ENCODE measurements around the gene ERFE.
A peak's percentile ranks its signal among the peaks of the same experiment; 100 is the strongest.
"Not testable (repeated sequence)": the region's sequence is repeated elsewhere in the genome, so short reads cannot be mapped to it uniquely, and the experiment has no call there.

The ERFE gene, protein sequence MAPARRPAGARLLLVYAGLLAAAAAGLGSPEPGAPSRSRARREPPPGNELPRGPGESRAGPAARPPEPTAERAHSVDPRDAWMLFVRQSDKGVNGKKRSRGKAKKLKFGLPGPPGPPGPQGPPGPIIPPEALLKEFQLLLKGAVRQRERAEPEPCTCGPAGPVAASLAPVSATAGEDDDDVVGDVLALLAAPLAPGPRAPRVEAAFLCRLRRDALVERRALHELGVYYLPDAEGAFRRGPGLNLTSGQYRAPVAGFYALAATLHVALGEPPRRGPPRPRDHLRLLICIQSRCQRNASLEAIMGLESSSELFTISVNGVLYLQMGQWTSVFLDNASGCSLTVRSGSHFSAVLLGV

DNA sequence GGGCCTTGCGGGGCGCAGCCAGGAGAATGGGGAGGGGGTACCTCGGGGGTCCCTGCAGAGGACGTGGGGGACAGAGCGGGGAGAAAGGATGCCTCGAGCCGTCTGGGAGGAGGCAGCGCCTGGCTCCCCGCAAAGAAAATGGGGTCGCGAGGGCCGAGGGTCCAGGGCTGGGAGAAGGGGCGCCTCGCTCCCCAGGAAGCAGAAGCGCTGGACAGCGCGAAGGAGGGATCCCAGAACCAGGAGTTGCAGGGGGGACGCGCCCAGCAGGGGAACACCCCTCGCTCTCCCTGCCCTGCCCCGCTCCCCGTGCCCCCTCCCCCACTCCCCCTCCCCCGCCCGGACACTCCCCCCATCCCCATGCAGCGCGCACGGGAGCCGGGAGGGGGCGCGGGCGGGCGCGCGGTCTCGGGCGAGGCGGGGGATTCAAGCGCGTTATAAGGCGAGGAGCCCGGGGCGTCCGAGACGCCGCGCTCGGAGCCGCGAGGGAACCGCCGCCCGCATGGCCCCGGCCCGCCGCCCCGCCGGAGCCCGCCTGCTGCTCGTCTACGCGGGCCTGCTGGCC is at the start of gene ERFE:
Gene ERFE (plus strand): TSS at position 462 of the 562 bp plus-strand sequence. CDS start 38 bp downstream, at position 500.
- peak; percentile 86 for DNase-seq (ENCODE audit: low spot score)

DNA sequence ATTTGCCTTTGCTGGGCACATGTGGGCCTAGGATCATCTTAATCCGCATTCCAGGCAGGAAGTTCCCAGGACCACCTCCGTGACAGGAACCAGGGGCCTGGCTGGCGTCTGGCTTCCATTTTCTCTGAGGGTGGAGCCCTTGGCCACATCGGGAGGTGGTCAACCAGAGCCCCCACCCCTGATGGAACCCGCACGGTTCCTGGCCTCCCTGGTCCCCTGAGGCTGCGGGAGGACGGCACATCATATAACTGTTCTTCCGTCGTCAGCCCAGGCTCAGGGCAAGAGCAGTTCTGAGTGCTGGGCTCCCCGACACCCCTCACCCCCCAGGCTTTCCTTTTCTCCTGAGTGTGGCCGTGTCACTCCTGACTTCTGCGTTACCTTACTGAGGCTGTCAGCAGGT is 45.2 kb upstream of the ERFE start:
- DNase-seq (ENCODE audit: low spot score) = no peak

DNA sequence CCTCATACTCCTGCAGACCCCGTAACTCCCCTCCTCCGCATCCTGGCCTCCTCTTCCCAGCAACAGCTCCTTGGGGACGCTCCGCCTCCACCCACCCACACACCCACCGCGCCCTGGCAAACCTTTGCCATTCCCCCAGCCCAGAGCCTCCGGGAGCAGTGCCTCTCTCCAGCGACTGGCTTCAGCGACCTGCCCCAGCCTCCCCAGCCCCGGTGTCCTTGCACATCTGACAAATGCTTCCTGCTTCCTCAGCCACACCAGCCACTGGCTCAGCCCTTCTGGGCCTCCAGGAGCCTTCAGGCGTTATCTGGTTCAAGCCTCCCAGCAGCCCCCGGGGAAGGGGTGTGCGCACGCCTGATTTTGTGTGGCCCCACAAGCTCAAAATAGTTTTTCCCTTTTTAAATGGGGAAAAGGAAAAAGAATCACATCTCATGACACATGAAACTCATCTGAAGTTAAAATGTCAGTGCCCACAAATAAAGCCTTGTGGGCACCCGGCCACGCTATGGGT is 44.4 kb upstream of the ERFE start:
- no peak for DNase-seq (ENCODE audit: low spot score)

DNA sequence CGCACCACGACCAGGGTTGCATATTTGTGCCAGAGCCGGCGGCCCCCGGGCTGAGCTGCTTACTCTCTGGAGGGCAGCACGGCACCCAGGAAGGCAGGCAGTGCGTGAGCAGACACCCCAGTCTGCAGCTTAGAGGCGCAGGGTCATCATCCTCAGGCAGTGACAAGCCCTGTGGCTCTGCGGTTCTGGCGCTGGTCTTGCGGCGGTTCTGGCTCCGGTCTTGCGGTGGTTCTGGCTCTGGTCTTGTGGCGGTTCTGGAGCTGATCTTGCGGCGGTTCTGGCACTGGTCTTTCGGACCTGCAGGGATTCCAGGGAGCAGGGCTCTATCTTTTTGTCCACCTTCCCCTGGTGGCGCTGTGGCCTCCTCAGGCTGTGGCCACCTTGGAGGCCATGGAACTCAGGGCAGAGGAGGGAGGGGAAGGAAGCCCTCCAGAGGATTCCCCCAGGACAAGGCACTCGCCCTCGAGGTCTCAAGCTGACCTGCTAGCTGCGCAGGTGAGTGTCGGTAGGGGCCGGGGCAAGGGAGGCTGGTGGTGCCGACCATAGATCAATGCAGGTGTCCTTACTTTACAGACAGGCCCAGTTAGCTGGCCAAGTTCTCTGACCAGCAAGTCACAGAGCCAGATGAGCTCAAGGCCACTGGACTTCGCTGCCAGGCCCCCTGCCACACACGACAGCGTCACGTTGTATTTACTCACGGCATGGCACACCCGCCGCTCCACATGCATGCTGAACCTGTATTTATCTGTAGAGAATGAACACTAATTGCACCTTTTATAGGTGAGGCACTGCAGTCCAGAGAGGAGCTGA is 43.7 kb upstream of the ERFE start:
- DNase-seq (ENCODE audit: low spot score) = no peak

DNA sequence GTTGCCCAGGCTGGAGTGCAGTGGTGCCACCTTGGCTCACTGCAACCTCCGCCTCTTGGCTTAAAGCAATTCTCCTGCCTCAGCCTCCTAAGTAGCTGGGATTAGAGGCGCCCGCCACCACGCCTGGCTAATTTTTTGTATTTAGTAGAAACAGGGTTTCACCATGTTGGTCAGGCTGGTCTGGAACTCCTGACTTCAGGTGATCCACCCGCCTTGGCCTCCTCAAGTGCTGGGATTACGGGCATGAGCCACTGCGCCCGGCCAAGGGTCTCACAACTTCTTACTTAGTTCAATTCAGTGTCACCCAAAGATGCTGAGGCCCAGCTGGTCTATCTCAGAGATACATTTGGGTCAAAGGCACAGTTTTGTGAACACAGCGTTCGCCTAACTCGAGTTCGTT is 43.1 kb upstream of the ERFE start:
- not testable (repeated sequence) for DNase-seq (ENCODE audit: low spot score)

DNA sequence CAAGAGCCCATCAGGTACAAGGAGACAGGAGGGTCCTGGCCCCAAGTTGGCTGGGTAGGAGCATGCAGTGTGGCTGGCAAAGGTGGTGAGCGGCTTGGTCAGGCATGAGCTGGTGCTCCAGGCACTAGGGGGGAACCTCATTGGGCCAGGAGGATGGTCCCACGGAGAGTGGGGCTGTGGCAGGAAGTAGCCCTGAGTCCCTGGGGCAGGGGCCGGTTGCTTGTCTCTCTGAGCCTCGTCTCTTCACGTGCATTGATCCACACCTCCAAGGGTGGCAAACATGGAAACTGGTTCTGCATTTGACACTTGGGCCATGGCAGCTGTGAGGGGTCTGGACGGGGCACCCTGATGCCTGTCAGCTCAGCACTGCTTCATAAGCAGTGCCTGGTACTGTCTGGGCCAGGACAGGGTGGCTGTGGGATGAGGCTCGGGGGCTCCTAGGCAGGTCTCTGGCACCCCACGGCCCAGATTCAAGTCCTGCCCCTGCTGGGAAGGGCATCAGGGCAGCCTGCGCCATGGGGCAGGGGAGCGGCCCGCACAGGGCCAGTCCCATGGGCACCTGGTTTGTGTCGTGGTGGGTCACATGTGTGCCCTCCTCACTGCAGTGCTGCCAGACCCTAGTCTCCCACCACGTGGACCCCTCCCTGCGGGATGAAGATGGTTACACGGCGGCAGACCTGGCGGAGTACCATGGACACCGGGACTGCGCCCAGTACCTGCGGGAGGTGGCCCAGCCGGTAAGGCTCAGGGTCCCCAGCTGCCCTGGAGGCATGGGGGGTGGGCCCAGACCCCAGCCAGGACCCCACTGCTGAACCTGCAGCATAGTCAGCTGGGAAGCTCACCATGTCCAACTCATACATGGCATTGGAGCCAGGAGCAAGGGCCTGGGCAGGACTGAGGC is 42.2 kb upstream of the ERFE start:
- no peak for DNase-seq (ENCODE audit: low spot score)

DNA sequence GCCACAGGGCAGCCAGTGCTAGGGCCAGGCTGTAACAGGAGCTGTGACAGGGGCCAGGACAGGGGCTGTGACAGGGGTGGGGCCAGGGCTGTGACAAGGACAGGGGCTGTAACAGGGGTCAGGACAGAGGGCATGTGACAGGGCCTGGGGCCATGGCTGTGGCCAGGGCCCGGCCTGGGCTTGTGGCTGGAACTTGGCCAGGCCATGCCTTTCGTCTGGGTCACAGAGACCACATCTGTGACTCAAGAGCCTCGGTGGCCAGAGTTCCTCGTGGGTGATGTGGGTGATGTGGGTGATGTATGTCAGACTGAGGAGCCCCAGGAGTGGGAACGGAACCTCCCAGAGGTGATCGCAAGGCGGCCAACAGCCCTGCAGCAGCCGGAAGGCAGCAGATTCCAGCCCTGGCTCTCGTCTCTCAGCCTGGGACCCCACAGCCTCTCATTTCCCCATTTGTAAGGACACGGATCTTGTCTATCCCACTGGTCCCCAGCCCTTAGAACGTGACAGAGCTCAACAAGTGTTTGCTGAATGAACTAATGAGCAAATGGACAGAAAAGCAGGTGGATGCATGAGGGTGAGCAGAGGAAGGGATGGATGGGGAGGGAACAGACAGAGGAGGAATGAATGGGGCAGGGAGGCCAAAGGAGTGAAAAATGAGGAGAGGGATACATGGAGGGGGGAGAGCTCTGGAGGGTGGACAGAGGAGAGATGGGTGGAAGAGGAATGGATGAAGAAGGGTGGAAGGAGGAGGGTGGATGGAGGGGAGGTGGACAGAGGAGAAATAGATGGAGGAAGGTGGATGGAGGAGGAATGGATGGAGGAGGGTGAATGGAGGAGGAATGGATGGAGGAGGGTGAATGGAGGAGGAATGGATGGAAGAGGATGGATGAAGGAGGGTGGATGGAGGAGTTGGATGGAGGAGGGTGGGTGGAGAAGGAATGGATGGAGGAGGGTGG is 41.3 kb upstream of the ERFE start:
- peak; percentile 72 for DNase-seq (ENCODE audit: low spot score)

DNA sequence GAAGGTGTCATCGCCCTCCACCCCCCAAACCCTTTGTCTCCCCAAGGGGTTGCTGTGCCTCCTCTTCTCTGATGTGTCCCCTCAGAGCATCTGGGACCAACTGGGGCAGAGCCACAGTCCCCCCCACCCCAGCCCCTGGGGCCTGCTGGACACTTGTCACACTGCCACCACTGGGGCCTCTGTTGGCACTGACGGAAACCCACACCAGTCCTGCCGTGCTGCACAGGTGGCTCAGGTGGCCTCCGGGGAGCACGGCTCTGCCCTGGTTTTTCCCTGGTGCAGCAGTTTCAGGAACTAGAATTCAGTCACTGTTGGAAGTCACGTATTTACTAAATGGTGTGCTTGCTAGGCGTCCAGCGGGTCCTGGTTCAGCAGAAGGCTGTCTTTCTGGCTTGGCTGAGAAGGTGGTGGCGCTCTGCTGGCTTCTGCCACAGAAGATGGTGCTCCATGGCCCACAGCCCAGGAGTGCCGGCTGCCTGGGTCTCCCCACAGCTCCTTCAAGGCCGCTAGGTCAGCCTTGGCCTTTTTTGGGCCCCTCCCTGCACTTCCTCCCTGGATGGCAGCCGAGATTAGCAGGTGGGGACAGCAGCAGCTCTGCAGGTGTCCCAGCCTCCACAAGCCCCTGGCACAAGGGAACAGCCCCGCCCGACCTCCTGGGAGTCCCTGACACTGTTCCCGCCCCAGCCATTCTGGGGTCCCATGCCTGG is 38.9 kb upstream of the ERFE start:
- no peak for DNase-seq (ENCODE audit: low spot score)

DNA sequence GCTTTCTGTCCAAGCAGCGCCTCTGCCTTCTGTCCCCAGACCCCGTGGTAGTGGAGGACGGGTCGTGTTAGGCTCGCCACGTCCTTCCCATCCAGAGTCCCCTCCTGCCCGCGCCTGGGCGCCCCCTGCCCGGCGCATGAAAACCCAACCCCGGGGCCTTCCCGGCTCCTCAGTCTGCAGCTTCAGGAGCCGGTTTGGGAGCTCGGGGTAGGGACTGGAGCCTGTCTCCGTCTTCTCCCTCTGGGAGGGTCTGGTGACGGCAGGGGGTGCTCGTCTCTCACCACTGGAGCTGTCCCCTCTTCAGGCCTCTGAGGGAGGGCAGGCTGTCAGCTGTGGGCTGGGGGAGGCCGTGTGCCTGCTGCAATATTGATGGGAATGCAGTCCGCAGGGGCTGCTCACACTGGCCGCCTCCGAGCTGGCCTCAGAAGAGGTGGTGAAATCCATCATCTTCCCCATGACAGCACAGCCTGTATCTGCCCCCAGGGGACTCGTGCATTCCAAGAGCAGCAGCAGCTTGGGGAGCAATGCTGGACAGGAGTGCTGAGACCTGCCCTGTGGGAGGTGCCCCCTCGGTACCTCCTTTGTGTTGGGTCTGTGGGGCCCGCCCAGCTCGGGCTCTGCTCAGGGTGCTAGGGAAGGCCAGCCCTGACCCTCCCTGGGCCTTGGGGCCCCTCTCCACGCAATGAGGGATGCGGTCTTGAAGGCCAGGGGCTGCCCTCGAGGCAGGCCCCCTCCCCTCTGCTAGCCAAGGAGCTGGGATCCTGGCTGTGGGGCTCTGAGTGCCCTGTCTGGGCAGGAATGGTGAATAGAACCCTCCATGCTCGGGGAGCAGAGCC is 38.1 kb upstream of the ERFE start:
- no peak for DNase-seq (ENCODE audit: low spot score)

DNA sequence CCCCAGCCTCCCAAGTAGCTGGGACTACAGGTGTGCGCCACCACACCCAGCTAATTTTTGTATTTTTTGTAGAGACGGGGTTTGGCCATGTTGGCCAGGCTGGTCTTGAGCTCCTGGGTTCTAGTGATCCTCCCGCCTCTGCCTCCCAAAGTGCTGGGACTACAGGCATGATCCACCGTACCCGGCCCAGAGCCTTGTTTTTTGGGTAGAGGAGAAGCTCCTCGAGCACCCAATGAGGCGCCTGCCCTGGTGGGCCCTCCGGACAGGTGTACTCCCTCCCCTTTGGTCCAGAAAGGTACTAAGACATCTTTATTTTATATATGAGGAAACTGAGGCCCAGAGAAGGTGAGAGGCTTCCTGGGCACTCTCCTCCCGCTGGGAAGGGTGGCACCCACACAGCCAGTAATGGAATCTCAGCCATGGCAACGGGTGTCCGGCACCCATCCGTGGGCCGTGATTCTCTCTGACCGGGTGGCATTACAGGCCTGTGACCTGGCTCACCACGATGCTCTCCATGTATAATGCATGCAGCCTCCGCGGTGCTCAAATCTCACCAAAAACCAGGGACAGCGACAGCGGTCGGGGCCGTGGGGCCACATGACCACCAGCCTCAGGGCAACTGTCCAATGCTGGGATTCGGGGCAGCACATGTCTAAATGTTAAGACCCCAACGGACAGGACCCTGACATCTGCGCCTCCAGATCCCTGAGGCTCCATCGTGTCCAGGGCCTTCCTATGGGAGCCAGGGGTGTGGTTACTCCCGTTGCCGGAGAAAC is 37.1 kb upstream of the ERFE start:
- DNase-seq (ENCODE audit: low spot score) = no peak

DNA sequence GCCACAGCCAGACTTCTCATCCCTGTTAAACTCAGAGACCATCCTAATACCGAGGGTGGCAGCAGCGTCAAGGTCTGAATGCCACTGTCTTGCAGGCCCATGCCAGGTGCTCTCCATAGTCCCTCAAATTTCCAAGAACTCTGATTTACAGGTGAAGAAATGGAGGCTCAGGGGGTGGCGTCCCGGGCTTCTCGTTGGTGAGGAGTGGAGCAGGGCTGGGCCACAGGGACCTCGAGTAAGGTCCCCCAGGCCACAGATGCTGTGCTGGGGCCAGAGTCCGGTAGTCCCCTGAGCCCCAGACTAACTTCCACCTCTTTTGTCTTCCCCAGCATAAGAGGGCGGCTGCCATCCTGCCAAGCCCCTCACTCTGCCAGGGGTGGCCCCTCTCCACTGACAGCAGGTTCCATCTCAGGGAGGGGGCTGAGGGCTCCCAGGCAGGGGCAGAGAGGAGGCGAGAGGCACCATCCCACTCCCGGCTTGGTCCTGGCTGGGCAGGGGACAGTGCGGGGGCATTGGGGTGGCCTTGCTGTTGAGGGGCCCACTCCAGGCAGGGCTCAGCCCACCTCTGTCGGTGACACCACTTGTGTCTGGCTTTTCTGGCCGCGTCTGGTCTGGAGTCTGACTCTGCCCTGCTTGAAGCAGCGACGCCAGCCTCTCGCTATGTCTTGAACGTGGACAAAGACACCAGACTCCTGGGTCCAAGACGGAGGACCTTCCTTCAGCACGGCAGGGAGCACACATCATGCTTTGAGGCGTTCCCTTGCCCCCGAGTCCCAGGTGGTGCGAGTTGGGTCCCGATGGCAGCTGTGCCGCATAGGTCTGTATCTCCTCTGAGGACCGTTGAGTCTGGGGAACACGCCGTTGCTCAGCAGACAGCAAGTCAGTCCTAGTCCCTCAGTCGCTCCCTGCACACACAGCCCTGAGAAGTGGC is 36.2 kb upstream of the ERFE start:
- DNase-seq (ENCODE audit: low spot score) = no peak

DNA sequence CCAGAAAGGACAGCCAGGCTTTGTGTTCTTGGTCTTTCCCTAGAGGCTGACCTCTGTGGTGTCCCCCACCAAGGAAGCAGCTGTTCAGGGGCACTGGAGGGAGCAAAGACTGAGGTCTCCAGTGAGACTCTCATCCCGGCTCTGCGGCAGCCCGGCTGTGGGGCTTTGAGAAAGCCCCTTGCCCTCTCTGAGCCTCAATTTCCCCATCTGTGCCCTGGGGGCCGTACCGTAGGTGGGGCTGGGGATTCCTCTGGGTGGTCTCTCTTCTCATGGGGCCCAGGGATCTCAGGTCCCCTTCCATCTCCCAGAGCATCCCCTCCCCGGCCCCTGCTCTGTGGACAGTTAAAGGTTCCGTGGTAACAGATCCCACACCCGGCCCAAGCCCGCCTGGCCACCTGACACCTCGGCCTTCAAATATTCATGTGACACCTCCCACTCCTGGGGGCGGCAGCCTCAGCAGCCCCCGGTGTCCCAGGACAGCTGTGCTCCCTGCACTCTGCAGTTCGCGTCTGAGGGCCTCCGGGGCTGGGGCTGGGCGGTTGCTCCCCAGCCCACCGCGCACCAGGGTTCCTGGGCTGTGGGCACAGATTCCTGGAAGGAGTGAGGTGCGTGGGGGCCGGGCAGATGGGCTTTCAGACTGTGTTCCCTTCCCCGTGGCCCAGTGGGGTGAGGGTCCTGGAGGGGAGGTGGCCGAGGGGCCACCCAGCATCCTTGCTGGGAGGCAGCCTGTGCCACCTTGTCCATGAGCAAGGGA is 35.4 kb upstream of the ERFE start:
- no peak for DNase-seq (ENCODE audit: low spot score)

DNA sequence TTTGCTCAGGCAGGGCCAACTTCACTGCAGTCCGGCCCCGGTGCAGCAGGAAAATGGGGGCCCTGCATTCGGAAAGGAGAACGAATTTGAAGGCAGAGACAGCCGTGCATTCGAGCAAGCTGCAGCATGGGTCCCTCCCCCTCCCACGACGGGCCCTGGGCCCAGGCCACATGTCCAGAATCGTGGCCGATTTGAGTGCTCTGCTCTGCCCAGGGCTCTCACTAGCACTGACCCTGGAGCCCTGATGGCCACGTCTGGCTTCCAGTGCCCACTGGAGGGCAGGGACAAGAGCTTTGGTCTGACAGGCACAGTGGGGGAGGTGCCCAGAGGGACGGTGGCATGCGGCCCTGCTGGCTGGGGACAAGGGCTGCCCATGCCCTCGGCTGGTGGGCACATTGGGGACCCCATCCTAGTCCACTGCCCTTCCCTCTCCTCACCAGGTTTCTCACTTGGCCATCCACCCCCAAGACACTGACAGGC is 34.7 kb upstream of the ERFE start:
- no peak for DNase-seq (ENCODE audit: low spot score)

DNA sequence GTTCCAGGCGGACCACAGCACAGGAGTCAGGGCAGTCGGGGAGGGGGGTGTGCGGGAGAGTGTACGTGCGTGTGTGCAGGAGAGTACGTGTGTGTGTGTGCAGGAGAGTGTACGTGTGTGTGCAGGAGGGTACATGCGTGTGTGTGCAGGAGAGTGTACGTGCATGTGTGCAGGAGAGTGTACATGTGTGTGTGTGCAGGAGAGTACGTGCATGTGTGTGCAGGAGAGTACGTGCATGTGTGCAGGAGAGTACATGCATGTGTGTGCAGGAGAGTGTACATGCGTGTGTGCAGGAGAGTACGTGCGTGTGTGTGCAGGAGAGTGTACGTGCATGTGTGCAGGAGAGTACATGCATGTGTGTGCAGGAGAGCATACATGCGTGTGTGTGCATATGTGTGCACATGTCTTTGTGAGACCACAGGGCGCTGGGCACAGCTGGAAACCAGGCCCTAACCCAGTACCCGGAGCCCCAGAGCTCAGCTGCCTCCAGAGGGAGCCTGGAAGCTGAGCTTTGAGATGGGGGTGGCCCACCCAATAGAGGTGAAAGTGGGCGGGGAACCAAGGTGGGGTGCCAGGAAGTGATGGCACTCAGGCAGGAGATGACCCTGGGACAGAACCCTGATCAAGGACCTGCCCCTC is 34.2 kb upstream of the ERFE start:
- no peak for DNase-seq (ENCODE audit: low spot score)

DNA sequence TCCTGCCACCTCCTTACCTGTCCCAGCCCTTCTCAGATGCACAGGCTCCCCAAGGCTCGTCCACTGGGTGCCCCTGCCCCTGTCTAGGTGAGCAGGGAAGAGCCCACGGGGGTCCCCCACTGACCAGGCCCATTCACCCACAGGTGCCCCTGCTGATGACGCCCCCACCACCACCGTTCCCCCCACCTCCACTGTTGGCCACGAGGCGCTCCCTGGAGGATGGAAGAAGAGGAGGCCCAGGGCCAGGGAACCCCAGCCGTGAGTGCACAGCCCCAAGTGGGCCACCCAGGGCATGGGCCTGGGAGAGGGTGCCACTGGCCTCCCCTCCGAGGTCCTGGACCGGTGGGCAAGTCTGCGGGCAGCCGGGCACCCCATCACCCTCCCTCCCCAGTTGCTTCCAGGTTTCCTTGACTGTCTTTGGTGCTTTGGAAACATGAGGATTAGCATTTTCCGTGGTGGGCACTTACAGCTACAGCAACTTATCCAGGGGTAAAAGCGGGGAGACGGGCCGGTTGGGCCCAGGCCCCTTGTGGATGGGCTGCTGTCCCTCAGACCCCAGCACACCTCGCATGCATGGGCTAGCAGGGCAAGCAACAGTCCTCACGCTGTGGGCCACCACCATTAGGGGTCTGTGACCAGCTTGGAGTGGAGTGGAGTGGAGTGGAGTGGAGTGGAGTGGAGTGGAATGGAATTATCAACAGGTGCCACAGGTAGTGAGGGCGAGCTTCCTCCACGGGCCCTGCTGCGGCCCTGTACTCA is 33.5 kb upstream of the ERFE start:
- DNase-seq (ENCODE audit: low spot score) = no peak

Measured in AG20443 (cell line).